GM23338 (cell line): ENCODE measurements around the gene SRSF3. TPM values are rescaled to one million over a fixed set of nuclear protein-coding genes. Genes with fewer than 3 reads are reported as not detected.

Experiments used
- ATAC-seq: fragments of 200-7000 bp; cut with Tn5 transposase; 3 replicates; pipeline ENCODE4 v1.9.1; 2020
- DNase-seq: peaks from one replicate; pipeline ENCODE4 v3.0.0-alpha.2; 2015; ENCODE audit warnings: low spot score
- H2AFZ ChIP-seq: fragments of 200-600 bp; sonication (generic); 2 replicates; pipeline ENCODE4 v1.8.0; 2016; ENCODE audit warnings: antibody characterized with exemption, mild to moderate bottlenecking, moderate library complexity
- H3F3A ChIP-seq: fragments of 200-600 bp; sonication (generic); replicated peaks from 2 replicates; pipeline ENCODE4 v1.8.0; 2017; ENCODE audit warnings: antibody characterized with exemption, mixed run types, low read depth
- H3K27ac ChIP-seq: fragments of 200-600 bp; sonication (generic); 2 replicates; pipeline ENCODE4 v1.6.1; 2016; ENCODE audit warnings: low read depth
- H3K27me3 ChIP-seq: fragments of 200-600 bp; sonication (generic); 2 replicates; pipeline ENCODE4 v1.8.0; 2016; ENCODE audit warnings: mild to moderate bottlenecking, mixed run types, moderate library complexity; ENCODE audit not compliant: insufficient read depth
- H3K36me3 ChIP-seq: fragments of 200-600 bp; sonication (generic); 2 replicates; pipeline ENCODE4 v1.8.0; 2016; ENCODE audit warnings: mild to moderate bottlenecking; ENCODE audit not compliant: insufficient read depth
- H3K4me1 ChIP-seq: fragments of 200-600 bp; sonication (generic); 2 replicates; pipeline ENCODE4 v1.8.0; 2016; ENCODE audit warnings: mild to moderate bottlenecking, moderate library complexity; ENCODE audit not compliant: insufficient read depth
- H3K4me2 ChIP-seq: fragments of 200-600 bp; sonication (generic); 2 replicates; pipeline ENCODE4 v1.7.1; 2017; ENCODE audit warnings: mixed run types
- H3K4me3 ChIP-seq: fragments of 200-600 bp; sonication (generic); 2 replicates; pipeline ENCODE4 v1.6.1; 2016; ENCODE audit warnings: mixed run types
- H3K79me2 ChIP-seq: fragments of 200-600 bp; sonication (generic); replicated peaks from 2 replicates; pipeline ENCODE4 v1.8.0; 2017; ENCODE audit warnings: mild to moderate bottlenecking; ENCODE audit not compliant: insufficient read depth
- H3K9me2 ChIP-seq: fragments of 200-600 bp; sonication (generic); 2 replicates; pipeline ENCODE4 v1.8.0; 2017; ENCODE audit not compliant: insufficient read depth
- H4K20me1 ChIP-seq: fragments of 200-600 bp; sonication (generic); replicated peaks from 2 replicates; pipeline ENCODE4 v1.8.0; 2017; ENCODE audit warnings: mild to moderate bottlenecking; ENCODE audit not compliant: insufficient read depth
- H3K27ac Mint-ChIP-seq: 2 replicates; pipeline ENCODE4 v1.8.0; 2020; ENCODE audit warnings: inconsistent platforms, mild to moderate bottlenecking, moderate library complexity, mixed read lengths
- H3K27me3 Mint-ChIP-seq: 3 replicates; pipeline ENCODE4 v1.8.0; 2022; ENCODE audit warnings: low read depth, mild to moderate bottlenecking, moderate library complexity, mixed read lengths, inconsistent platforms; ENCODE audit not compliant: insufficient read depth, poor library complexity
- H3K36me3 Mint-ChIP-seq: 3 replicates; pipeline ENCODE4 v1.8.0; 2021; ENCODE audit warnings: low read depth, mild to moderate bottlenecking, inconsistent platforms, moderate library complexity, mixed read lengths
- H3K4me1 Mint-ChIP-seq: 3 replicates; pipeline ENCODE4 v1.8.0; 2020; ENCODE audit warnings: mild to moderate bottlenecking, inconsistent platforms, mixed read lengths
- H3K4me3 Mint-ChIP-seq: 3 replicates; pipeline ENCODE4 v1.8.0; 2021; ENCODE audit warnings: moderate library complexity, mild to moderate bottlenecking, inconsistent platforms, mixed read lengths
- H3K9me3 Mint-ChIP-seq: 3 replicates; pipeline ENCODE4 v1.8.0; 2020; ENCODE audit warnings: moderate library complexity, mild to moderate bottlenecking, inconsistent platforms, mixed read lengths
- CREB1 ChIP-seq: fragments of 250-450 bp; sonication (Bioruptor Pico); IDR thresholded peaks from 2 replicates; pipeline ENCODE4 v1.5.0; 2020; ENCODE audit warnings: low read depth, mild to moderate bottlenecking, moderate library complexity
- ETS1 ChIP-seq: IDR thresholded peaks from 2 replicates; pipeline ENCODE4 v1.6.1; 2016; ENCODE audit warnings: antibody characterized with exemption
- EZH2 ChIP-seq: fragments of 200-600 bp; sonication (generic); IDR thresholded peaks from one replicate; pipeline ENCODE4 v1.8.0; 2017; ENCODE audit warnings: antibody characterized with exemption, mild to moderate bottlenecking, low read depth; ENCODE audit not compliant: unreplicated experiment
- EZH2phosphoT487 ChIP-seq: fragments of 200-600 bp; sonication (generic); IDR thresholded peaks from one replicate; pipeline ENCODE4 v1.8.1; 2018; ENCODE audit warnings: antibody characterized with exemption; ENCODE audit not compliant: unreplicated experiment
- JUNB ChIP-seq: IDR thresholded peaks from one replicate; pipeline ENCODE4 v1.6.1; 2016; ENCODE audit warnings: antibody characterized with exemption; ENCODE audit not compliant: unreplicated experiment
- NANOG ChIP-seq: IDR thresholded peaks from 2 replicates; pipeline ENCODE4 v1.6.1; 2016; ENCODE audit warnings: antibody characterized with exemption, borderline replicate concordance
- POLR2AphosphoS5 ChIP-seq: IDR thresholded peaks from 2 replicates; pipeline ENCODE4 v1.6.1; 2016; ENCODE audit warnings: antibody characterized with exemption, low read depth
- STAT1 ChIP-seq: IDR thresholded peaks from one replicate; pipeline ENCODE4 v1.6.1; 2016; ENCODE audit warnings: antibody characterized with exemption; ENCODE audit not compliant: unreplicated experiment
- ZNF114 ChIP-seq: fragments of 250-450 bp; sonication (Bioruptor Pico); IDR thresholded peaks from 2 replicates; pipeline ENCODE4 v1.5.0; 2020; ENCODE audit warnings: mild to moderate bottlenecking, moderate library complexity
- ZNF331 ChIP-seq: fragments of 250-450 bp; sonication (Bioruptor Pico); IDR thresholded peaks from 2 replicates; pipeline ENCODE4 v1.5.0; 2020; ENCODE audit warnings: low read depth, mild to moderate bottlenecking, moderate library complexity
- polyA plus RNA-seq: library from polyadenylated mRNA; unstranded; fragments of >200 nt; fragmentation: Nextera tagmentation; extraction: Ambion mirVana; gene quantifications from 2 replicates; pipeline ENCODE4 v1.2.1, GENCODE V29; 2016
- total RNA-seq: library from RNA; depleted of rRNA; stranded (reverse); fragments of >200 nt; shearing (Covaris generic); gene quantifications from 2 replicates; pipeline ENCODE4 v1.2.3, GENCODE V29; 2014
- TF ChIP-seq, protein P1 (sequence below), 2 experiments: fragments of 200-600 bp in 1 of 2; sonication (generic) in 1 of 2; conservative IDR thresholded peaks; 2 replicates each; pipeline versions ENCODE4 v1.5.1 to v1.6.1; 2016 to 2017; ENCODE audit warnings: antibody characterized with exemption in 2 of 2, low read depth in 2 of 2, mild to moderate bottlenecking in 2 of 2, moderate library complexity in 1 of 2
- TF ChIP-seq, protein P2 (sequence below): IDR thresholded peaks from one replicate; pipeline ENCODE4 v1.6.1; 2018; ENCODE audit warnings: antibody characterized with exemption; ENCODE audit not compliant: unreplicated experiment

Gene SRSF3
- total and polyA plus RNA-seq, 2 experiments from 2014 or later: 436 to 655 TPM

- H4K20me1 ChIP-seq: peaks cover 40% of the 10 kb centered on the region
- H3K4me1 ChIP-seq: peaks cover 21% of the 10 kb centered on the region
- peaks cover 16% of the 10 kb centered on the region; the same call in 2 of the 3 replicates for H3K9me3 Mint-ChIP-seq
- peak overlapping the region; percentile 78 for H3K4me3 ChIP-seq
- H3F3A ChIP-seq: peaks cover 27% of the 10 kb centered on the region
- H3K27me3 ChIP-seq: no peaks in the 10 kb centered on the region
- H3K79me2 ChIP-seq: peaks cover 51% of the 10 kb centered on the region
- peak overlapping the region; percentile 100 for H3K27ac ChIP-seq
- DNase-seq (peak; percentile 70), ATAC-seq (peak; percentile 25)
- H3K4me3 Mint-ChIP-seq: peak overlapping the region; percentile 95
- H3K36me3 Mint-ChIP-seq: peaks cover 45% of the 10 kb centered on the region
- peak overlapping the region; percentile 94 for H2AFZ ChIP-seq
- peak overlapping the region; percentile 100 for H3K27ac Mint-ChIP-seq
- no peaks in the 10 kb centered on the region for H3K9me2 ChIP-seq
- peaks cover 32% of the 10 kb centered on the region for H3K36me3 ChIP-seq
- peaks cover 31% of the 10 kb centered on the region for H3K27me3 Mint-ChIP-seq
- TF ChIP-seq, protein P1, sequence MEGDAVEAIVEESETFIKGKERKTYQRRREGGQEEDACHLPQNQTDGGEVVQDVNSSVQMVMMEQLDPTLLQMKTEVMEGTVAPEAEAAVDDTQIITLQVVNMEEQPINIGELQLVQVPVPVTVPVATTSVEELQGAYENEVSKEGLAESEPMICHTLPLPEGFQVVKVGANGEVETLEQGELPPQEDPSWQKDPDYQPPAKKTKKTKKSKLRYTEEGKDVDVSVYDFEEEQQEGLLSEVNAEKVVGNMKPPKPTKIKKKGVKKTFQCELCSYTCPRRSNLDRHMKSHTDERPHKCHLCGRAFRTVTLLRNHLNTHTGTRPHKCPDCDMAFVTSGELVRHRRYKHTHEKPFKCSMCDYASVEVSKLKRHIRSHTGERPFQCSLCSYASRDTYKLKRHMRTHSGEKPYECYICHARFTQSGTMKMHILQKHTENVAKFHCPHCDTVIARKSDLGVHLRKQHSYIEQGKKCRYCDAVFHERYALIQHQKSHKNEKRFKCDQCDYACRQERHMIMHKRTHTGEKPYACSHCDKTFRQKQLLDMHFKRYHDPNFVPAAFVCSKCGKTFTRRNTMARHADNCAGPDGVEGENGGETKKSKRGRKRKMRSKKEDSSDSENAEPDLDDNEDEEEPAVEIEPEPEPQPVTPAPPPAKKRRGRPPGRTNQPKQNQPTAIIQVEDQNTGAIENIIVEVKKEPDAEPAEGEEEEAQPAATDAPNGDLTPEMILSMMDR (conservative IDR thresholded peaks at IDR 0.05; ENCODE audit: low read depth in 2 of 2): no peak
- H3K4me2 ChIP-seq: peak overlapping the region; percentile 87
- H3K4me1 Mint-ChIP-seq: peaks cover 23% of the 10 kb centered on the region
Measured at GRCh38 chr6:36593569-36594028, 563 bp upstream of the SRSF3 start.

DNA sequence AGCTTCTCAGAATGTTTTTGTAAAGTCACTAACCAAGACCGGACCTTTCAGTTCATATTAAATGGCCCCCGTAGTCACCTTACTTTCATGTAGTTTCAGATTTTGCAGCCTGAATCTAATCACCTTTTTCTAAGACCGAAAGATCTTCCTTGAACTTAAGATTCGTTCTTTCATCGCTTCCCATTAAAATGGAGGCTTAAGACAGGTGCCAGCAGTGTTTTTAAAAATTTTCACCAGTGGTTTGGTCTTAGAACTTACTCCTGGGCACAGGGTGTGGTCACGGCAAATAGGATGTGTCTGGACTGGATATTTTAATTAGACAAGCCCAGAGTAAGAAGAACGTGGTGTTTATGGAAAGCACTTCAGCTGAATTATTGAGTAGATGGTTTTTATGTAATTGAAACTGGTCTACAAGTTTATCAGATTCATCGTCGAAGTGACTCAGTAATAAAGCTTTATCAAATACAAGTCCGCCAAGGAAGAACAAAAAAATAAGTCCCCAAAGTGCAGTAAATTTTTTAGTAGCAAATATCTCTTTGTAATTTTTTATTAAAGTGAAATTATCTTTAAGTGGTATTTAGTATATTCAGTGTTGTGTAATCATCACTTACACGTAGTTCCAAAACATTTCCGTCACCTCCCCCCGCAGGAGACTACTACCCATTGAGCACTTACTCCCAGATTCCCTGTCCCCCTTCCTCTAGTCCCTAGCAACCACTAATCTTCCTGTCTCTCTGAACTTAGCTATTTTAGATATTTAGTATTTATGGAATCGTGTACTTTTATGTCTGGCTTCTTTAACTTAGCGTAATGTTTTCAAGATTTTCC lies 868 bp downstream of the SRSF3 start:
- H3K27ac Mint-ChIP-seq: peak overlapping the region; percentile 100
- no peaks in the 10 kb centered on the region for H3K9me2 ChIP-seq
- H3K79me2 ChIP-seq: peaks cover 65% of the 10 kb centered on the region
- DNase-seq (peak; percentile 51), ATAC-seq (no peak)
- H3K36me3 ChIP-seq: peaks cover 46% of the 10 kb centered on the region
- peaks cover 52% of the 10 kb centered on the region for H4K20me1 ChIP-seq
- peaks cover 16% of the 10 kb centered on the region; the same call in 2 of the 3 replicates for H3K9me3 Mint-ChIP-seq
- peaks cover 36% of the 10 kb centered on the region for H3K4me1 Mint-ChIP-seq
- peak overlapping the region; percentile 95 for H3K4me3 Mint-ChIP-seq
- H3K4me2 ChIP-seq: peak overlapping the region; percentile 79
- peaks cover 23% of the 10 kb centered on the region for H3K4me1 ChIP-seq
- H3K36me3 Mint-ChIP-seq: peaks cover 60% of the 10 kb centered on the region
- H3K27me3 Mint-ChIP-seq: peaks cover 35% of the 10 kb centered on the region
- peaks cover 40% of the 10 kb centered on the region for H3F3A ChIP-seq
- peak overlapping the region; percentile 94 for H3K27ac ChIP-seq
- peak overlapping the region; percentile 78 for H3K4me3 ChIP-seq
- H2AFZ ChIP-seq: no peak overlapping the region
- no peaks in the 10 kb centered on the region for H3K27me3 ChIP-seq
- TF ChIP-seq, protein P2, sequence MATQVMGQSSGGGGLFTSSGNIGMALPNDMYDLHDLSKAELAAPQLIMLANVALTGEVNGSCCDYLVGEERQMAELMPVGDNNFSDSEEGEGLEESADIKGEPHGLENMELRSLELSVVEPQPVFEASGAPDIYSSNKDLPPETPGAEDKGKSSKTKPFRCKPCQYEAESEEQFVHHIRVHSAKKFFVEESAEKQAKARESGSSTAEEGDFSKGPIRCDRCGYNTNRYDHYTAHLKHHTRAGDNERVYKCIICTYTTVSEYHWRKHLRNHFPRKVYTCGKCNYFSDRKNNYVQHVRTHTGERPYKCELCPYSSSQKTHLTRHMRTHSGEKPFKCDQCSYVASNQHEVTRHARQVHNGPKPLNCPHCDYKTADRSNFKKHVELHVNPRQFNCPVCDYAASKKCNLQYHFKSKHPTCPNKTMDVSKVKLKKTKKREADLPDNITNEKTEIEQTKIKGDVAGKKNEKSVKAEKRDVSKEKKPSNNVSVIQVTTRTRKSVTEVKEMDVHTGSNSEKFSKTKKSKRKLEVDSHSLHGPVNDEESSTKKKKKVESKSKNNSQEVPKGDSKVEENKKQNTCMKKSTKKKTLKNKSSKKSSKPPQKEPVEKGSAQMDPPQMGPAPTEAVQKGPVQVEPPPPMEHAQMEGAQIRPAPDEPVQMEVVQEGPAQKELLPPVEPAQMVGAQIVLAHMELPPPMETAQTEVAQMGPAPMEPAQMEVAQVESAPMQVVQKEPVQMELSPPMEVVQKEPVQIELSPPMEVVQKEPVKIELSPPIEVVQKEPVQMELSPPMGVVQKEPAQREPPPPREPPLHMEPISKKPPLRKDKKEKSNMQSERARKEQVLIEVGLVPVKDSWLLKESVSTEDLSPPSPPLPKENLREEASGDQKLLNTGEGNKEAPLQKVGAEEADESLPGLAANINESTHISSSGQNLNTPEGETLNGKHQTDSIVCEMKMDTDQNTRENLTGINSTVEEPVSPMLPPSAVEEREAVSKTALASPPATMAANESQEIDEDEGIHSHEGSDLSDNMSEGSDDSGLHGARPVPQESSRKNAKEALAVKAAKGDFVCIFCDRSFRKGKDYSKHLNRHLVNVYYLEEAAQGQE: no peak
- no peak for TF ChIP-seq EZH2phosphoT487
- no peak for TF ChIP-seq EZH2
- TF ChIP-seq NANOG: no peak
- no peak for TF ChIP-seq POLR2AphosphoS5
- no peak for TF ChIP-seq ZNF114 (CRISPR knock-in tag)
- no peak for TF ChIP-seq JUNB
- TF ChIP-seq ETS1: no peak
- no peak for TF ChIP-seq STAT1
- TF ChIP-seq ZNF331 (CRISPR knock-in tag): no peak
- TF ChIP-seq, protein P1 (conservative IDR thresholded peaks at IDR 0.05; ENCODE audit: low read depth in 2 of 2): no peak
- TF ChIP-seq CREB1 (CRISPR knock-in tag): no peak
